ENCODE data around the gene COL4A1.

Gene COL4A1

DNA sequence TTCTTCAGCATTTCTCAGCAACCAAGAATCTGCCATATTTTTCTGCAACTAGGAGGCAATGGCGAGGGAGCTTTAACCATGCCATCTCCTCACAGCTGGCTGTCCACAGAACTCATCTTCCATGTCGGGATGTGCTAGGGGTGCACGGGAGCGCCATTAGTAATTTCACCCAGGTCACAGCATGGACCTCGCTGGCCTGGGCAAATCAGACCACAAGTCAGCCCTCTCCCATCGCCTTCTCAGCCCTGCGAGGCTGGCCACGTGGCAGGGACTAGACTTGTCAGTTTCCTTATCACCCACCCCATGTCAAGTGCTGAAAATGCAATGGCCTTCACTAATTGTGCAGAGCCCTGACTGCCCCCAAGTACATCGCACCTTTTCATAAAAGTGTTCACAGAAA lies 15.7 kb downstream of the COL4A1 start:
- no peak for ATAC-seq

DNA sequence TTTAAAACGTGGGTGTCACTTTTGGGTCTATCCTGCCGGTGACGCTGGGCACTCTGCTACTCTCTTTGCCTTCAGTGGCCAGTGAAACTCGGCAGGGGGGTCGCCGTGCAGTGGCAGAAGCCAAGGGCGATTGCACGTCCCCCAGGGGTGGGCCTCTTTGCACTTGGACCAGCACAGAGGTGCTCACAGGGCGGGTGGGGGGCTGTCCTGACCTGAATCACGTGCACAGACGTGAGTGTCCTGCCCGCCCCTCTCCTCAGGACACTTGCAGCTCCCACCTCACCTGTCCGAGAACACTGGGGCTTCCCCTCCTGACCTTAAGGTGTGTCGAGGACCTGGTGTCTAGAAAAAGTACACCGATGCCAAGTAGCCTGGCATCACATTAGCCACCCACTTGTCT lies 16.1 kb downstream of the COL4A1 start:
- no peak for ATAC-seq

DNA sequence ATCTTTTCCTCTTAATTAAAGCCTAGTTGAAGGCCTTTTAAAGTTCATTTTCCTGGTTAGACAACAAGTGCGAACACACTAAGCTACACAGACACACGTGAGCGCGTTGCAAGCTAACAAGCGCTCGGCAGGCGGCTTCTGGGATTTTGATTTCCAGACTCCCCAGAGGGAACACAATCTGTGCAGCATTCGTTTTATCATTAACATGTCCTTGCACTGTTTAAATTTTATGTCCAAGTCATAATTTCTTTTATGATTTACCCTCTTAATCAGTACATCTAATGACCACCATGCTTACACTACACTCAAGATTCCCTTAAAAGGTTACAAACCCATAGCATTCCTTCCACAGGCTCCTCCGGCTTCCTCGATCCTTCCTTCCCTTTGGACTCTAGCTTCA lies 16.8 kb downstream of the COL4A1 start:
- no peak for ATAC-seq

DNA sequence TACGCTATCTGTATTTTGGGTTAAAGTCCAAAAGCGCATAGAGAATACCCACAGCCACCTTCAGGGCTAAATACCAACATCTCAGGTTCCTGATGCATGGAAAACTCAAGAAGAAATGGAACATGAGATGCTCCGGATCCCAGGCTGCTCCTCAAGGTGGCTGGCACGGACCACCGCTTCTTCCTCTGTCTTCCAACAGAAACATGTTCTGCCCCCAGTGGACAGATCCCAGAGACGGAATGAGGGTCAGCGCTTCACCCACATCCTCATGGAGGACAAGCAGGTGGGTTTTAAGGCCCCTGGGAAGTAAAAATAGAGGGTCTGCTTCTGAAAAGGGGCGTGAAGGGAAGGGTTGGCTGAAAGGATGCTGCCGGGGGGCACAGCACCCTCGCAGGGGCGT lies 17.3 kb downstream of the COL4A1 start:
- no peak for ATAC-seq

DNA sequence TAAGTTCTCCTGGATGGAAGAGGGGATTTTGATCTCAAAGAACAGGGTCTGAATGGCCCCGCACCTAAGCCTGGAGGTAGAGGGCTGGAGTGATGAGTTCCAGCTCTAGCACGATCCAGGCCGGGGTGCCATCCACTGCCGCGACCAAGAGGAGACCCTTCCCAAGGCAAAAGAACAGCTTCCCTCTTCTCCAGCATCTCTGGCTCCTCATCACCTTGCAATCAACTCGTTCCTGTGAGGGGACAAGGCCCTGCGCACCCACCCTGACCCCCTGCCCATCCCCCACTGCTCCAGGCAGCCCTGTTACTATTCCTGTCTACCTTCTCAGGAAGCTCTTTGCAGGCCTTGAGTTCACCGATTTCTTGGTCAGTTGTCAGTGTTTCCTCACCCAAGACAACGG lies 17.8 kb downstream of the COL4A1 start:
- ATAC-seq = no peak

DNA sequence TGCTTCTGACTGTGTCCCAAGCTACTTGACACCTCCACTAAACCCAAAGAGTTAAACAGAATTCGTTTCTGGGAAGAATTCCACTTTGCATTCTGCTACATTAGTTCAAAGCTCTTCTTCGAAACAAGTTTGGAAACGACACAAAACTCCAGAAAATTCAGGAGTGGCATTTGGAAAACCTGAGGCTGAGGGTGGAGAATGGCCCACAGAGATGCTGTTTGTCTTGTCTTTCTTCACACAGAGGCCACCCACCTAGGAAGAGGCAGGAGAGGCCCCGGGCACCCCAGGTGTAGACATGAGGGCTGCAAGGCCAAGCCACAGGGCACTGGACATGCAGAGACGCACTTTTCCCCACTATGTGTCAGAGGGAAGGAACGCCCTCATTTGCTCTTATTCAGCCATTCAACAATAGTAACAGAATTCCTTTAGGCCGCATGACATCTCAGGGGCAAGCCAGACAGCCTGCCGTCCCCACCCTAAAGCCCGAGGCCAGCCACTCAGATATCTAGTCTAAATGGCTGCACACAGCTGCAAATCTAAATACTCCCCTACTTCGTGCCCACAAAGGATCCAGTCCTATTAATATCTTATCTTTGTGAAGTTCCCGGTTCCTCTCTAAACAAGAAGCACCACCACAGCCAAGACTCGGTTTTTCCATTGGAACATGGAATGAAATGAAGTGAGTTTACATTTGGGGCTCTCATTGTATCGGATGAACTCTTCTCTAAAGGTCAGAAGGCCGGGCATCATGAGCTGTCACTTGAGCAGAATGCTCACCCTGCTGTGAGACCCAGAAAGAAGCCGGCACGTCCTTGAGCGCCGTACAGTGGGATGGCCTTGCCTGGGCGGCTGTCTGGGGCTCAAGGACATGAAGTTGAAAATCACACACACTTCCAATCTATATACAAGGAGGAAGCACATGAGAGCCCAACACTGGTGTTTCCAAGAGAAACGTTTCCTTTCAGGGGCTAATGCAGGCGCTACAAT lies 19.8 kb downstream of the COL4A1 start:
- ATAC-seq = no peak

DNA sequence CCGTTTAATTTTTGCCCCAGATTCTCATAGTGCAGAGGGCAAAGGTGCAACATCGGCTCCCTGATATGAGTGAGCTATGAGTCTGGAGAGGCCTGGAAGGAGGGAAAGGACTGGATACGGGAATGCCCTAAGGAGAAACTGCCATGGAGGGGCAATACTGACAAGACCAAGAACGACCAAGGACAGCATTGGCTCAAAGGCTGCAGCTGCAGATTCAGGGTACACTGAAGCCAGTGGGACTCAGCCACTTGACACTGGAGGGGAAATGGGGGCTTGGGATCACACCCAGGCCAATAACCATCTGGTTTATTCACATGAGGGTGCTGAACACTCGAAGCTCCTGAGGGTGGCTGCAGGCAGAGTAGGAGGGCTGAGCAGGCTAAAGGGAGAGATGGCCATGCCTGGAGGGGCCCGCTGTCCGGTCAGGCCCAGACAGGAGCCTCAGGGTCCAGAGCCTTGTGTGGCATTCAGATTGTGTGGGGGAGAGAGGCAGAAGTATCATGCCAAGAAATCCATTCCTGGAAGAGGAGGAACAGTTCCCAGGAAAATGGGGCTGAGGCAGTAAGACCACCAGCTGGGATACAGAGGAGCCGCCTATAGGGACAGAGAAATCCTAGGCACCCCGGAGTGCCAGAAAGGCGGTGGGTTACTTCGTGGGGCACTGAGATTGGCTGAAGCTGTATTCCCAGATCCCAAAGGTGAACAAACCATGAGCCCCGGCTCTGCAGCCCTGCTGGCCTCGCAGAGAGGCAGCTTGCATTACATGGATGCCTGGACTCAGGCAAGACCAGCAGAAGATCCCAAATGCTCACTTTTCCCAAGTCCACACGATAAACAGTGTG lies 20.7 kb downstream of the COL4A1 start:
- ATAC-seq = no peak

DNA sequence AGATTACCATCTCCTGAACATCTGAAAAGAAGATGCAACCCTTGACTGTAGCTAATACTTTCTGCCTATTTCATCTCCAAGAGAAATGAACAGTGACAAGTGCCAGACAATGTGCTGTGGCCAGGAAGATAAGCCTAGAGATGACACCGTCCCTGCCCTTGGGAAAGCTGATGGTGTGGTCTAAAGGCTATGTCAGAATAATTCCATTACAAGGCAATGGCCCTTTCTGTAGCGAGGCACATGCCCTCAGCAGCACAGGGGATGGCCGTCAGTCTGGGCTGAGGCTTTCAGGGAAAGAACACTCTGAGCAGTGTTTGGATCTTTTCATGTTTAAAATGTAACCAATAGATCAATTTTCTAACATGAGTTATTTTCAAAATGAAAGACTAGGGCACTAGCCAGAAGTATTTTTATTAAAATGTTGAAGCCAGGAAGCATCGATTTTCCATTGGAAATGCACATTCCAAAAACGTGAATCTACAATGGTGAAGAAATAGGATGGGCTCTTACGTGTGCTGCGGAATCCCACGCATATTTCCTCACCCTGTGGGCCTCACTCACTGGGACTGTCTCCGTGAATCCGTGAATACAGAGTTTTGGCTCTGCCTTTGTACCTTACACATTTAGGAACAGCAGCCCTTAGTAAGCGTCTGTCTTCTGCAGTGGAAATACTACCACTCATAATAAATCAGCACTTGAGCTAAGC lies 22.0 kb downstream of the COL4A1 start:
- no peak for ATAC-seq

DNA sequence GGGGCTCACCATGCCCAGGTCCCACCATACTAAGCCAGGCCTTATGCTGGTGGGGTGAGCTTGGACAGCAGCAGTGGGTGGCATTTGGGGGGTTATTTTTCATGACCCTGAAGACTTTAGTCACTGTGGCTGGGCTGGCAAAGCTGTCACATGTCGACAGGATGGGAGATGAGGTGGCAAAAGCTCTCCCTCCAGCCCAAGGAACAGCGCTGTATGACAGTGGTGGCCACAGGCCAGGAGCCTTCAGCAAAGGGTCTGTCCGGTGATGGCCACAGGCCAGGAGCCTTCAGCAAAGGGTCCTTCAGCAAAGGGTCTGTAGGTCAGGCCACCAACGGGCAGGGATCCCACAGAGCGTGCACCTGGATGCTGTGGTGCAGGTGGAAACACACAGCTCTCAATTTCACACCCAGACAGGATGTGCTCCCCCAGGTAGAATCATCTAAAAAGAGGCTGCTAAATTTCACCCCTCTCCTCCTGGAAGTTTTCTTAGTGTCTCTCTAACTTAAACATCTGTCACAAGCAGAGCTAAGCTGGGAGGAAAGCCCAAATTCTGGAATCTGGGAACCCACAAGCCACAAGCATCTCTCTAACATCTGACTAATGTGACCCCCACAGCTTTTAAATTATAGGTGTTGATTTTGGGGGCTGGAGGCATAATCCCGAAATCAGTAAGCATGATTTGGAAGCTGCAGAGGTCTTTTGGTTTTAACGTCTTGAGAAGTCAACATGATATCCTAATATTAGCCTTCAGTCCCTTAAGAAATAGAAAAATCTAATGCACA lies 23.0 kb downstream of the COL4A1 start:
- no peak for ATAC-seq

DNA sequence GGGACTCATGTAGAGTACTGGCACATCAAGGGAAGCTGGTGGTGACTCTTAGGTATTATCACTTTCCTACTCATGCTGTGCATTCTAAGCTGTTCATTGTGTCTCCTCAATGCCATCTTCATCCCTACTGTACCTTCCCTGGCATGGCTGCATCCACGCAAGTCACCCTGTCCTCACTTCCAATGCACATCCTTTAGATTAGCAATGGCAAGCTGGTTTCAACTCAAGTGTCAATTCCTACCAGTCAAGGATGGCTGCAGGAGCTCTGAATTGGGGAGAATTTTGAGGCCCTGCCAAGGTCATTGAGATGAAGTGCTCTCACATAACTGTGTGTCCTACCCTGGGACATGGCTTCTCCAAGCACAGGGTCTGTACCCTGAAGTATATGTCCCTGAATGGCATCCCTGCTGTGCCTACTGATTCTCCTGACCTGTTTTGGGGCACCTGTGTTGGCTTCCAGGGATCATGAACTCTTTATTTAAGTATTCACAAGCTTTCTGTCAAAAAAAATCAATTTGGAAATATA lies 24.6 kb downstream of the COL4A1 start:
- ATAC-seq = no peak

DNA sequence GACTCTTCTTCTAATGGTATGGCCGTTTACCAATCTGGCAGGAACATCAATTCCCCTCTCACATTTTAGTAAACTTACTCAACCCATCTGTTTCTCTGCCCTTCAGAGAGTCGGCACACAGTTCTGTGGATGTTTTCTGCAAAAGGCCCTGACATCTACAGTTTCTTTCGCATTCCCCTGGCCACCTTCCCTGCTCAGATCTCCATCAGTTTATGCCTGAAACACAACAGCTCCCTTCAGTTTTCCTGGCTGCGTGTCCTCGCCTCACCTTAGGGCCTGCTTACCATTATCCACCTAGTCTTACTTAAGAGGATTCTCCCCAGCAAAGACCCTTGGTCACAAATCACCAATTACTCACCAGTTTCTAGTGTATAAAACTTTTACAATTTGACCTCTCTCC lies 25.2 kb downstream of the COL4A1 start:
- no peak for ATAC-seq

DNA sequence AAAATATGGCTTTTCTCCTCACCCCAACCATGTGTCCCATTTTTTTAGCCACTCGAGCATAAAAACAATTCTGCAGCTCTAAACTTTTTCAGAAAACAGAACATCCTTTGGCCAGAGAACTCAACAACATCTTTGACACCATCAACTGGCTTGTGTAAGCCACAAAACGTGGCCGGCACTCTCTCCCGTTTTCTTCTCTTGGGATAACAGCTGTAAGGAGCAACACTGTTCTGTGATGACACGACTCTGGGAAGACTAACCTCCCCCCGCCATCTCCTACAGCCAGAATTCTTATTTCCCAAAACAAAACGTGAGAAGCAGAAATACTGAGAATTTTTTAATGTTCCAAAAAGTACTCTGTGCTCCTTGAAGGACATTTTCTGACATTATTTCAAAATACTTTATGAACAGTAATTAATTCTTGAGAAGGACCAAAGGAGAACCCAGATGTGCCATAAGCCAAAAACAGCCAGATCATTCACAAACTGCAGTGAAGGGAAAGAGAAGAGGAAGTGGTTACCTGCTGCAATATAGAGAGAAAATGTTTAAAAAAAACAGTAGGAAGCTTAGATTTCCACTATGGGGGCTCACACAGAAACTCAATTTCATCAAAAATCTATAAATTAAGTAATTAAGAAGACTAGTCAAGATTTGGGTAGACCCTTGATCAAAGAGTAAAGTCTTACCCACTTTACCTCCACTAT lies 25.8 kb downstream of the COL4A1 start:
- no peak for ATAC-seq

DNA sequence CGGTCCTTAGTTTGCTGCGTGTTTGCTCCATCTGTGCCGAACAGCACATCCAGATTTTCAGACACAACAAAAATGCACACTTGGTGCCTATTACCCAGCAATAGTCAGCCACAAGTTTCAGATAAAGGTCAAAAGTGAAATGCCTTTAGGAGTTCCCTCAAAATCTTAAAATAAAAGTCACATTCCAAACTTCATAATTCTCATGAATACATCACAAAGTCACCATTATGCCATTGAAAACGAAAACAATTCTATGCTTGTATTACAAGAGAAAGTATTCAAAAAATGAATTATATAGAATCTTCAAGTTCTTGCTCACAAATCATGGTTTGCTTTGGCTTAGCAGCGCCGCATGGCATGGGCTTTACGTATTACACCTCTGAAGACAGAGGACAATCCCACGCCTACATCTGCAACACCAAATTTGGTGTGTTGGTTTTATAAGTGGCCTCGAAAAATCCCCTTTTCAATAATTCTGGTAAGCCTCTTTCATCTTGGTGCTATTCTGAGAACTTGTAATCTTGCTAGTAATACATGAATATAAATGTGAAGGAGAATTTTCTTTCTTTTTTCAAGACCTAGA lies 26.6 kb downstream of the COL4A1 start:
- no peak for ATAC-seq

DNA sequence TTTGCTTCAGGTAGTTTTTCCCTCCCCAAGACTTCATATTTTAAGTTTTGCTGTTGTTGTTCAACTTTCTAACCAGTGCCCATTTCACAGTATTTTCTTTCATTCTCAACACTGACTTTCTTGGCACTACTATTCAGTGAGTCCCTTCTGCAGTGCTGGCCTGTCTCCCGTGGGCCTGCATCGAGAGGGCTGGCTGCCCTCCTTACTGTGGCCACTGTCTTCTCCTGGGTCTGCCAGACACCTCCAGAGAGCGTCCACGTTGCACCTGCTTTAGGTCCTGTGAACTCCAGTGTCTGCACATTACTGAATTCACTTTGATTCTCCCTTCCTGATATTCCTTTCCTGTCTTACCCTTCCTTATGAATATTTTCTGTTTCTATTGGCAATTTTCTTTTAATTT lies 27.3 kb downstream of the COL4A1 start:
- ATAC-seq = no peak

DNA sequence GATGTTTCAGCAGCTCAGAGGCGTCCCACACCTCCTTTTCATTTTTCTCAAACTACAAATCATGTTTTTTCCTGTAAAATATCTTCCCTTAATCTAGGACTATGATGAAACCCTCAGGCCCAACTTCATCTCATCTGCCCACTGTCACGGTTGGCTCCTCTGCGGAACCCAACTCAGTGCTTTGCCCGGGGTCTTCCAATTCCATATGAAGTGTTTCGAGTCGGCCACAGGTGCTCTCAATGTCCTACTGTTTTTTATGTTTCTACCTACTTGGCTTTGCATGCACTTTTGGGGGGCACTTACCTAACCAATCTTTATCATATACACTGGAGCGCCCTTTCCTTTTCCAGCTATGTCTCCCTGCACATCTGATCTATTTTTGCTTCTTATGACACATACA lies 28.1 kb downstream of the COL4A1 start:
- no peak for ATAC-seq

DNA sequence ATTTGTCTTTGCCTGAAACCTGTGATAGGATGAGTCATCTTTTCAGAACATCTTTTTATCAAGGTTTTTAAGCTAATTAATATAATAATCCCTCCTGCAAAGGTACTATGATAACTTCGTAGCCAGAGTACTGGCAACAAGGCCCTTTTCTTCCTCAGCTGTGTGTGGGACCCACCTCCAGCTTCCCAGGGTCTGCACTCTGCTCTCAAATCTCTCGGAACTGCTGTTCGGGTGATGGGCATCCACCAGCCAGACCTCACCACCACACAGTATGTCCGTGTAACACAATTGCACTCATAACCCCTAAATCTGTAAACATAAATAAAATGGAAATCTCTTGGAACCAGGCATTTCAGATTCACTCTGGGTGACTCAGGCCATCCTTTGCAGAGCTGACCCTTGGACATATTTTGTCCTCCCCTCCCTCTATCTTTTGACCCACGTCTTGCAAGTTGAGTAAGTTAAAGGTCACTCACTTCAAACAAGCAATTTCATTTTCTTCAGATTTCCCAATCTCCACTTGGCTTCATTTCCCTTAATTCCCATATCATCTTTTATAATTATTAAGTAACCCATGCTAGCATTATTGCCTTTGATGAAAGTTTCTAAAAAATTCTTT lies 29.5 kb downstream of the COL4A1 start:
- ATAC-seq = no peak

DNA sequence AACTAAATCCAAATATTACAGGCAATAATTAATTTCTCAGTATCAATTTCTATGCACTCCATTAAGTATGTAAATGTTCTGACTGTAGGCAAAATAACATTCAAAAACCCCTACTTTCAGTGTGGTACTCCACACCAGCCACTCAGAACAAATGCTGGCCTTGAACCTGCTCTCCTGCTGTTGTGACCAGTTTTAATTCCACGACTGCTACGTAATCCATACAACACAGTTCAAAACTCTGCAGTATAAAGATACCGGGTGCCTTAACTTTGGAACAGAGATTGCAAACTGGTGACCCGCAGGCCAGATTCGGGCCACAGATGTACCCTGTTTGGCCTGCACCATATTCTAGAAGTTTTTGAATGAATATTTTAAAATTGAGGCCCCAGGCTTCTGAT lies 30.4 kb downstream of the COL4A1 start:
- no peak for ATAC-seq

DNA sequence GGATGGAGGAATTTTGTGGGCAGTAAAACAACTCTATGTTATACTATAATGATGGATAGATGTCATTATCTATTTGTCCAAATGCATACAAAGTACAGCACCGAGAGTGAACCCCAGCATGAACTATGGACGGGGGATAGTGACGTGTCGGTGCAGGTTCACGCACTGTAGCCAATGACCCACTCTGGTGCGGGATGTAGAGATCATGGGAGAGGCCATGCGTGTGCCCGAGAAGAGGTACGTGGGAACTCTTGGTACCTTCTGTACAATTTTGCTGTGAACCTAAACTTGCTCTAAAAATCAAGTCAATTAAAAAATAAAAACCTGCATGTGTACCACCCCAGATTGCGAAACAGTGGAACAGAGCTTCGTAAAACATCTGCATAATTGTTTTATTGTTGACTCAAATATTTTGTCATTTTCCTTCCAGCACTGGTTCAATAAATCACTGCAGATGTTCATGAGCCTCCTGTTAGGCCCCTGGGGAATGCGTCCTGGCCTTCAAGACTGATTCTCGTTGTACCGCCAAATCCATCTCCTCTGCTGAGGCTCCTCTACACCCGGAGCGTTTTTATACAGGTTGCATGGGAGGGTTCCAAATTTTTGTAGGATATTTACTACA lies 30.9 kb downstream of the COL4A1 start:
- no peak for ATAC-seq

DNA sequence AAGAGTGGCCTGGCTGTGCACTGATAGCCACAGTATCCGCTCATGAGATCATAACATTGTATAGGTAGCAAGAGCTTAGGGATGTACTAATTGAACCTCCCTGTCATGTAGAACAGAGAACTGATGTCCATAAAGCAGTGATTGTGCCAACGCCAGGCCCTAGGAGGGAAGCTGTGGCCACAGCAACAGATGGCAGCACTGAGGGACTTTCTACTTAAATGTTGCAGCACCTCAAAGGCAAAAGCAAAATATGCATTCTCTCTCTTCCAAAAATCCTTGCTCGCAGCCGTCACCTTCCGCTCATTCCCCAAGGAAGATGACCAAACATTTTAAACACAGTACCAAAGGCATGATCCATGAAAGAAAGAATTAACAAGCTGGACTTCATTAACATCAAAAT lies 32.3 kb downstream of the COL4A1 start:
- no peak for ATAC-seq

DNA sequence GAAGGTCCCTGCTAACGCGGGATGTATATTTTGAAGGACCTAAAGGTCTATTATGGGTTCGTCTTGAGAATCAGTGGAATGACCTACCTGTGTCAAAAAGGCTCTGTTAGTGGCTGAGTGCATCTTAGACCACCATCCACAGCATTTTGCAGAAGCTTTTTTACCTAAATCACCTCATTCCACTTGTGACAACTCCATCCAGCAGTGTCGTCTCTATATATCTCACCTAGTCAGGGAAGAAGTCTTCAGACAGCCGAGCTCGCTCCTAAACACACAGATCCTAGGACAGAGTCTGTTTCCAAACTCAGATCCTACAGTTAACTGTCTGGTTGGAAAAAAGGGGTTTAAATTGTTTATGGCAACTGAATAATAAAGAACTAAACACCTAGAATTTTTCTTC lies 33.7 kb downstream of the COL4A1 start:
- ATAC-seq = no peak
